ENCODE data around the gene GJB3. TPM values are rescaled to one million over a fixed set of nuclear protein-coding genes. Genes with fewer than 3 reads are reported as not detected.

GJB3 gene
- total RNA-seq, 1 experiment from 2014 or later: 89.9 TPM

DNA sequence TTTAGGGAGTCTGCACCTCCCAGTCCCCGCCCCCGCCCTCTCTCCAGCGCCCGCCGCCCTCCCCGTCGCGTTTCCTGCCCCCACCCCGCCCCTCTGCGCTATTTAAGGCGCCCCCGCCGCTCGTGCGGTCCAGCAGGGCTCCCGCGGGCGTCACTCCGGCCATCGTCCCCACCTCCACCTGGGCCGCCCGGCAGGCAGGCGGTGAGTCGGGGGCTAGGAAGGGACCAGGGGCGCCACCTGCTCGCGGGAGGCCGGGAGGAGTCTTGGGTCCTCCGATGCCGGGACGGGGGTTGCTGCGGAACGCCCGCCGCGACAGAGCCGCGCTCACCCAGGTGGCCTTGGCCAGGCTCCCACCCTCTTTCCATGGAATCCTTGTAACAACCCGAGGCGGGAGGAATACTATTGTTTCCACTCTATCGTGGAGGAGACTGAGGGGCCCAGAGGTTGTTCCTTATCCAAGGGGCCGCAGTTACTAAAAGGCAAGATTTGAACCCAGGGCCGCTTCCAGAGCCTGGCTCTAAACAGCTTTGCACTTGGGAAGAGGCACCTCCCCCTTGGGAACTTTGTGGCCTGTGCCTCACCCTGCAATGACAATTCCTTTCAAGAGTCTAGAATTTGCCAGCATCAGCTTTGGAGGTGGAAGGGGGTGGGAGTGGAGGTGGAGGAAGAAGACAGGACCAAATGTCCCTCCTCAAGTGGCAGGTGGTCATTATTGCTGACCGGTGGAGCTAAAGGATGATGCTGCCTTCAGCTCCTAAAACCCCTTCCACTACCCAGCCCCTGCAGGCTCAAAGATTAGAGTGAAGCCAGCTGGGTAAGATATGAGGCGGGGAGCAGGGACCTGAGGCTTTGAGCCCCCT is 12.1 kb downstream of the GJB3 start, which contains the start of gene GJA4:
Gene GJA4, plus strand, starts transcription at position 132 of the 860 bp plus-strand sequence. CDS start 1,215 bp downstream, outside the sequence.
- Histone ChIP-seq H4K20me1 (ENCODE audit: low read length) (no peaks in the 10 kb centered on the region), H3K9me3 (ENCODE audit: low read length) (no peaks in the 10 kb centered on the region), H3K79me2 (ENCODE audit: low read length) (no peaks in the 10 kb centered on the region), H3K36me3 (ENCODE audit: low read depth, low read length) (no peaks in the 10 kb centered on the region), H3K9ac (ENCODE audit: low read length) (no peak within 1 kb of the TSS), H3K4me3 (ENCODE audit: low read length) (no peak within 1 kb of the TSS), H3K27me3 (ENCODE audit: low read length) (no peaks in the 10 kb centered on the region), H3K4me1 (ENCODE audit: insufficient read depth, low read length) (no peaks in the 10 kb centered on the region), H3F3A (ENCODE audit: low read length, unreplicated experiment) (no peaks in the 10 kb centered on the region), H3K27ac (ENCODE audit: low read length) (no peak within 1 kb of the TSS), H3K9me2 (replicated peaks; ENCODE audit: low read length) (no peaks in the 10 kb centered on the region), H3K4me2 (ENCODE audit: low read length) (no peak within 1 kb of the TSS), H2AFZ (ENCODE audit: low read length) (no peak within 1 kb of the TSS)
- TF ChIP-seq EZH2phosphoT487 (IDR thresholded peaks at IDR 0.05; ENCODE audit: borderline replicate concordance, low read length): no peak
- TF ChIP-seq EZH2 (IDR thresholded peaks at IDR 0.05; ENCODE audit: low read length, unreplicated experiment): no peak
- TF ChIP-seq, protein P1, sequence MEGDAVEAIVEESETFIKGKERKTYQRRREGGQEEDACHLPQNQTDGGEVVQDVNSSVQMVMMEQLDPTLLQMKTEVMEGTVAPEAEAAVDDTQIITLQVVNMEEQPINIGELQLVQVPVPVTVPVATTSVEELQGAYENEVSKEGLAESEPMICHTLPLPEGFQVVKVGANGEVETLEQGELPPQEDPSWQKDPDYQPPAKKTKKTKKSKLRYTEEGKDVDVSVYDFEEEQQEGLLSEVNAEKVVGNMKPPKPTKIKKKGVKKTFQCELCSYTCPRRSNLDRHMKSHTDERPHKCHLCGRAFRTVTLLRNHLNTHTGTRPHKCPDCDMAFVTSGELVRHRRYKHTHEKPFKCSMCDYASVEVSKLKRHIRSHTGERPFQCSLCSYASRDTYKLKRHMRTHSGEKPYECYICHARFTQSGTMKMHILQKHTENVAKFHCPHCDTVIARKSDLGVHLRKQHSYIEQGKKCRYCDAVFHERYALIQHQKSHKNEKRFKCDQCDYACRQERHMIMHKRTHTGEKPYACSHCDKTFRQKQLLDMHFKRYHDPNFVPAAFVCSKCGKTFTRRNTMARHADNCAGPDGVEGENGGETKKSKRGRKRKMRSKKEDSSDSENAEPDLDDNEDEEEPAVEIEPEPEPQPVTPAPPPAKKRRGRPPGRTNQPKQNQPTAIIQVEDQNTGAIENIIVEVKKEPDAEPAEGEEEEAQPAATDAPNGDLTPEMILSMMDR (conservative IDR thresholded peaks at IDR 0.05; ENCODE audit: low read depth, low read length): no peak
- POLR2A ChIA-PET (ENCODE audit: unreplicated experiment): no interaction called here
- intact Hi-C loops (cut with micrococcal nuclease): no loop called here
- DNase-seq (no peak), ATAC-seq (no peak)
- no TSS peak for BruUV-seq (replicated peaks)
- CTCF ChIA-PET: no interaction called here

DNA sequence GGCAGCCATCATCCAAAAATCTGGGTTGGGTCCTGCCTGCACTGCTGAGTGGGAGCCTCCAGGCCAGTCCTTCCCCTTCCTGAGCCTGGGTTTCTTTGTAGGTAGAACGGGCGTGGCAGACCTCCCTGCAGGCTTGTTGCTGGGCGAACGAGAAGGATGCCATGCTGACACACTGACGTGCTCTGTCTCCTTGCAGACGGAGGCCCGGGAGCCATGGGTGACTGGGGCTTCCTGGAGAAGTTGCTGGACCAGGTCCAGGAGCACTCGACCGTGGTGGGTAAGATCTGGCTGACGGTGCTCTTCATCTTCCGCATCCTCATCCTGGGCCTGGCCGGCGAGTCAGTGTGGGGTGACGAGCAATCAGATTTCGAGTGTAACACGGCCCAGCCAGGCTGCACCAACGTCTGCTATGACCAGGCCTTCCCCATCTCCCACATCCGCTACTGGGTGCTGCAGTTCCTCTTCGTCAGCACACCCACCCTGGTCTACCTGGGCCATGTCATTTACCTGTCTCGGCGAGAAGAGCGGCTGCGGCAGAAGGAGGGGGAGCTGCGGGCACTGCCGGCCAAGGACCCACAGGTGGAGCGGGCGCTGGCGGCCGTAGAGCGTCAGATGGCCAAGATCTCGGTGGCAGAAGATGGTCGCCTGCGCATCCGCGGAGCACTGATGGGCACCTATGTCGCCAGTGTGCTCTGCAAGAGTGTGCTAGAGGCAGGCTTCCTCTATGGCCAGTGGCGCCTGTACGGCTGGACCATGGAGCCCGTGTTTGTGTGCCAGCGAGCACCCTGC is 13.2 kb downstream of the GJB3 start:
- H3K9me2 ChIP-seq (replicated peaks; ENCODE audit: low read length): no peaks in the 10 kb centered on the region
- no peaks in the 10 kb centered on the region for H3K9me3 ChIP-seq (ENCODE audit: low read length)
- no TSS peak for BruUV-seq (replicated peaks)
- ATAC-seq: no peak
- H3K4me2 ChIP-seq (ENCODE audit: low read length): no peak overlapping the region
- no peaks in the 10 kb centered on the region for H3K36me3 ChIP-seq (ENCODE audit: low read depth, low read length)
- H3K4me3 ChIP-seq (ENCODE audit: low read length): no peak overlapping the region
- H3K9ac ChIP-seq (ENCODE audit: low read length): no peak overlapping the region
- ChIA-PET POLR2A (ENCODE audit: unreplicated experiment) (no interaction called here), CTCF (no interaction called here)
- intact Hi-C loops (cut with micrococcal nuclease): no loop called here
- no peaks in the 10 kb centered on the region for H3K4me1 ChIP-seq (ENCODE audit: insufficient read depth, low read length)
- no peaks in the 10 kb centered on the region for H3K79me2 ChIP-seq (ENCODE audit: low read length)
- H3K27ac ChIP-seq (ENCODE audit: low read length): no peak overlapping the region
- TF ChIP-seq EZH2 (IDR thresholded peaks at IDR 0.05; ENCODE audit: low read length, unreplicated experiment) (no peak), EZH2phosphoT487 (IDR thresholded peaks at IDR 0.05; ENCODE audit: borderline replicate concordance, low read length) (no peak)
- TF ChIP-seq, protein P1 (conservative IDR thresholded peaks at IDR 0.05; ENCODE audit: low read depth, low read length): no peak
- H4K20me1 ChIP-seq (ENCODE audit: low read length): no peaks in the 10 kb centered on the region
- H3F3A ChIP-seq (ENCODE audit: low read length, unreplicated experiment): no peaks in the 10 kb centered on the region
- no peaks in the 10 kb centered on the region for H3K27me3 ChIP-seq (ENCODE audit: low read length)
- no peak for DNase-seq
- H2AFZ ChIP-seq (ENCODE audit: low read length): no peak overlapping the region

Data from PC-3 (cell line).